Lung (tissue), 12 donors: ENCODE data around the gene LMAN2. TPM values are rescaled to one million over a fixed set of nuclear protein-coding genes. Genes with fewer than 3 reads are reported as not detected.

Experiments
- ATAC-seq: fragments of 200-7000 bp; cut with Tn5 transposase; one replicate; pipeline ENCODE4 v1.9.1; 2020; ENCODE audit warnings: moderate number of reproducible peaks; ENCODE audit not compliant: insufficient read depth, low FRiP score
- DNase-seq, 3 donors: peaks; one replicate each; pipeline ENCODE4 v3.0.0-alpha.2; 2013 to 2017
- H3K27ac ChIP-seq, 2 donors: one replicate each; pipeline ENCODE4 v1.5.1; 2013; ENCODE audit warnings: mild to moderate bottlenecking in 2 of 2, moderate library complexity in 2 of 2, control low read depth in 1 of 2, inconsistent platforms in 1 of 2, low read depth in 1 of 2, low read length in 1 of 2
- H3K27me3 ChIP-seq, 3 donors: one replicate each; pipeline ENCODE4 v1.5.1; 2013; ENCODE audit warnings: low read length in 2 of 3; ENCODE audit not compliant: control insufficient read depth in 3 of 3, insufficient read depth in 3 of 3
- H3K36me3 ChIP-seq, 4 donors: one replicate each; pipeline ENCODE4 v1.5.1; 2013; ENCODE audit warnings: low read length in 4 of 4, mild to moderate bottlenecking in 1 of 4, moderate library complexity in 1 of 4; ENCODE audit not compliant: control insufficient read depth in 4 of 4, insufficient read depth in 4 of 4
- H3K4me1 ChIP-seq, 5 donors: one replicate each; pipeline ENCODE4 v1.5.1; 2013; ENCODE audit warnings: low read length in 5 of 5, mild to moderate bottlenecking in 2 of 5, moderate library complexity in 1 of 5; ENCODE audit not compliant: control insufficient read depth in 5 of 5, insufficient read depth in 5 of 5
- H3K4me3 ChIP-seq: one replicate; pipeline ENCODE4 v1.5.1; 2013; ENCODE audit warnings: mild to moderate bottlenecking, control low read depth, moderate library complexity
- H3K9ac ChIP-seq, 2 donors: one replicate each; pipeline ENCODE4 v1.5.1; 2013; ENCODE audit warnings: low read length in 2 of 2, control low read depth in 1 of 2; ENCODE audit not compliant: insufficient read depth in 1 of 2
- H3K9me3 ChIP-seq, 4 donors: one replicate each; pipeline ENCODE4 v1.5.1; 2013; ENCODE audit warnings: low read length in 3 of 4, mild to moderate bottlenecking in 1 of 4, moderate library complexity in 1 of 4; ENCODE audit not compliant: control insufficient read depth in 4 of 4, insufficient read depth in 3 of 4
- CTCF ChIP-seq: IDR thresholded peaks from 2 replicates; pipeline ENCODE4 v1.5.1; 2012; ENCODE audit warnings: mild to moderate bottlenecking; ENCODE audit errors: control extremely low read depth, extremely low read depth
- WGBS, 2 donors: extraction: QIAGEN DNeasy Blood & Tissue Kit; methylation state at CpG; one replicate each; pipeline ENCODE4 v1.1.7; 2013; 5-methylcytosine and 5-hydroxymethylcytosine counted together
- polyA plus RNA-seq, 2 donors: library from polyadenylated mRNA; stranded (reverse); fragments of 200-250 nt; gene quantifications; one replicate each; pipeline ENCODE4 v1.2.1, GENCODE V29; 2013
- total RNA-seq, 2 donors: library from RNA; depleted of rRNA in 1 of 2; stranded (reverse); fragments of >200 nt in 1 of 2; gene quantifications; one replicate each; pipeline ENCODE4 v1.2.1, GENCODE V29; 2014 to 2021
- donor health status: control.
- donor health status: control.
- donor health status: Bipolar disorder and iron deficiency.
- donor health status: healthy.
- donor health status: DM: yes; HTN: yes; CAD: no.

LMAN2 gene
- total and polyA plus RNA-seq, 4 donors = 101 to 316 (median 181) TPM

GRCh38 chr5:177382423-177383029 lies 31.1 kb upstream of the LMAN2 start:
- no peak for ATAC-seq
- peak; percentile 36 to 64 (median 46) for DNase-seq
- H3K4me3 ChIP-seq = no peak overlapping the region
- no peaks in the 10 kb centered on the region for H3K36me3 ChIP-seq
- H3K27ac ChIP-seq = no peak overlapping the region
- TF ChIP-seq CTCF = no peak
- H3K27me3 ChIP-seq = peaks cover 0 to 6% (median 0%) of the 10 kb centered on the region in 3 donors
- no peak overlapping the region for H3K9ac ChIP-seq
- peaks cover 0 to 3% (median 0%) of the 10 kb centered on the region in 5 donors for H3K4me1 ChIP-seq
- WGBS, 2 donors = 20 to 34% methylated on average over 11 of the region's 11 CpGs
- no peaks in the 10 kb centered on the region for H3K9me3 ChIP-seq

DNA sequence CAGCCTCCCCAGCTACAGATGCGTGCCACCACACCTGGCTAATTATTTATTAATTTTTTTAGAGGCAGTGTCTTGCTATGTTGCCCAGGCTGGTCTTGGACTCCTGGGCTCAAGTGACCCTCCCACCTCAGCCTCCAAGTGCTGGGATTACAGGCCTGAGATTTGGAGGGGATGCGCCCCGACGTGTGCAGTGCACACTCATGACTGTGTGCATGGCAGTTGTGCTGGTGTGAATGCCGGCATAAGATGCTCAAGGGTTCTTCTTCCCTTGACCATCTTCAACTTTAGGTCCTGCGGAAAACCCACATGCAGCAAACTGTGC lies 29.3 kb upstream of the LMAN2 start:
- Histone ChIP-seq H3K9me3 (no peaks in the 10 kb centered on the region), H3K27me3 (peaks cover 0 to 2% (median 0%) of the 10 kb centered on the region in 3 donors), H3K36me3 (no peaks in the 10 kb centered on the region), H3K9ac (no peak overlapping the region), H3K4me1 (peaks cover 0 to 3% (median 0%) of the 10 kb centered on the region in 5 donors), H3K27ac (no peak overlapping the region), H3K4me3 (no peak overlapping the region)
- DNase-seq (no peak), ATAC-seq (no peak)
- no peak for TF ChIP-seq CTCF
- 92 to 96% methylated on average over 6 of the region's 6 CpGs for WGBS, 2 donors

GRCh38 chr5:177378884-177379883 lies 27.7 kb upstream of the LMAN2 start:
- Histone ChIP-seq H3K4me3 (no peak overlapping the region), H3K9me3 (no peaks in the 10 kb centered on the region), H3K9ac (no peak overlapping the region), H3K4me1 (peaks cover 0 to 3% (median 0%) of the 10 kb centered on the region in 5 donors), H3K36me3 (no peaks in the 10 kb centered on the region), H3K27me3 (no peaks in the 10 kb centered on the region), H3K27ac (no peak overlapping the region)
- ATAC-seq = no peak
- TF ChIP-seq CTCF = no peak
- DNase-seq = no peak
- 70 to 74% methylated on average over 15 of the region's 15 CpGs for WGBS, 2 donors
